Mesendoderm (in vitro differentiated cells): ENCODE data around the gene PSMB7.

Experiments used
- DNase-seq: peaks from one replicate; pipeline ENCODE4 v3.0.0; 2013
- H2AK5ac ChIP-seq: 2 replicates; pipeline ENCODE4 v1.6.1; 2013; ENCODE audit warnings: low read length, inconsistent platforms
- H2BK120ac ChIP-seq: 2 replicates; pipeline ENCODE4 v1.6.1; 2013; ENCODE audit warnings: low read depth, mild to moderate bottlenecking, low read length, moderate library complexity, mixed read lengths
- H2BK15ac ChIP-seq: replicated peaks from 2 replicates; pipeline ENCODE4 v1.6.1; 2013; ENCODE audit warnings: low read depth, mild to moderate bottlenecking, moderate library complexity
- H2BK5ac ChIP-seq: 2 replicates; pipeline ENCODE4 v1.6.1; 2013; ENCODE audit warnings: low read length, inconsistent platforms
- H3K18ac ChIP-seq: 2 replicates; pipeline ENCODE4 v1.6.1; 2013; ENCODE audit warnings: mild to moderate bottlenecking, low read length, mixed read lengths
- H3K23ac ChIP-seq: one replicate; pipeline ENCODE4 v1.6.1; 2013; ENCODE audit warnings: low read length
- H3K27ac ChIP-seq: 2 replicates; pipeline ENCODE4 v1.5.1; 2013; ENCODE audit warnings: low read depth, mild to moderate bottlenecking, inconsistent platforms, low read length, moderate library complexity
- H3K27me3 ChIP-seq: 2 replicates; pipeline ENCODE4 v1.6.1; 2013; ENCODE audit warnings: low read length, control low read depth, mild to moderate bottlenecking, inconsistent platforms; ENCODE audit not compliant: insufficient read depth, poor library complexity
- H3K36me3 ChIP-seq: 2 replicates; pipeline ENCODE4 v1.6.1; 2013; ENCODE audit warnings: low read length, inconsistent platforms; ENCODE audit not compliant: control insufficient read depth, insufficient read depth
- H3K4ac ChIP-seq: one replicate; pipeline ENCODE4 v1.6.1; 2013; ENCODE audit warnings: low read depth, mild to moderate bottlenecking, low read length, moderate library complexity
- H3K4me1 ChIP-seq: 2 replicates; pipeline ENCODE4 v1.6.1; 2013; ENCODE audit warnings: low read depth, low read length, inconsistent platforms; ENCODE audit not compliant: control insufficient read depth
- H3K4me2 ChIP-seq: 2 replicates; pipeline ENCODE4 v1.6.1; 2013; ENCODE audit warnings: low read length
- H3K4me3 ChIP-seq: 2 replicates; pipeline ENCODE4 v1.5.1; 2013; ENCODE audit warnings: mild to moderate bottlenecking, low read length
- H3K56ac ChIP-seq: one replicate; pipeline ENCODE4 v1.6.1; 2013; ENCODE audit warnings: low read length
- H3K79me1 ChIP-seq: 2 replicates; pipeline ENCODE4 v1.6.1; 2013; ENCODE audit warnings: low read length, inconsistent platforms
- H3K79me2 ChIP-seq: 2 replicates; pipeline ENCODE4 v1.6.1; 2013; ENCODE audit warnings: mild to moderate bottlenecking, low read length; ENCODE audit not compliant: control insufficient read depth, insufficient read depth
- H3K9ac ChIP-seq: 2 replicates; pipeline ENCODE4 v1.6.1; 2013; ENCODE audit warnings: low read length, inconsistent platforms
- H4K5ac ChIP-seq: one replicate; pipeline ENCODE4 v1.6.1; 2013; ENCODE audit warnings: low read length
- H4K8ac ChIP-seq: one replicate; pipeline ENCODE4 v1.6.1; 2013; ENCODE audit warnings: low read depth, mild to moderate bottlenecking, control low read depth, low read length, moderate library complexity
- WGBS: extraction: QIAGEN DNeasy Blood & Tissue Kit; methylation state at CpG from one replicate; pipeline ENCODE4 v1.1.7; 2013; ENCODE audit warnings: low lambda C conversion rate, missing lambda C conversion rate; ENCODE audit not compliant: insufficient coverage; ENCODE audit errors: extremely low coverage; 5-methylcytosine and 5-hydroxymethylcytosine counted together

Gene PSMB7

DNA sequence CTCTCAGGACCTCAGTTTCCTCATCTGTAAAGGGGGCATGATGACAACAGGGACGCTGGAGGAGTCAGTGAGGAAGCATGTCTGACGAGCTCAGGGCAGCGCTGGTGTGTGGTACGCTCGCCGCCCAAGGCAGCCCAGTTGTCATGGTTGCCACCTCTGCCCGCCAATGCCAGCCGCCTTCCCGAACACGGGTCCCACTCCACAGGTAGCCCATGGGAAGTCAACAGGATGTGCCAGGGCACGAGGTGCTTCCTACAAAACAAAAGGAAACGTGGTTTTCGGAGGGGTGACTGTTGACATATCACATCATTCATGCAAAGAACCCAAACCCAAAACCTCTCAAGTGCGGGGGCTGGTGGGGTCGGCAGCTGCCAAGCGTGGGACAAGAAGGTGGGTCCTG is 99.4 kb downstream of the PSMB7 start:
- no peak overlapping the region for H3K4ac ChIP-seq
- no peak overlapping the region for H3K4me3 ChIP-seq
- H3K9ac ChIP-seq: no peak overlapping the region
- H4K8ac ChIP-seq: no peak overlapping the region
- H3K4me1 ChIP-seq: no peaks in the 10 kb centered on the region
- no peaks in the 10 kb centered on the region for H3K27me3 ChIP-seq
- no peak overlapping the region for H2BK15ac ChIP-seq
- no CpG with 5 or more reads among the region's 16 CpGs for WGBS
- no peak overlapping the region for H3K4me2 ChIP-seq
- no peaks in the 10 kb centered on the region for H3K79me2 ChIP-seq
- no peak overlapping the region for H3K56ac ChIP-seq
- H3K18ac ChIP-seq: no peak overlapping the region
- DNase-seq: no peak
- no peaks in the 10 kb centered on the region for H3K36me3 ChIP-seq
- no peak overlapping the region for H2AK5ac ChIP-seq
- H3K23ac ChIP-seq: no peak overlapping the region
- no peak overlapping the region for H2BK120ac ChIP-seq
- no peak overlapping the region for H2BK5ac ChIP-seq
- H3K79me1 ChIP-seq: no peaks in the 10 kb centered on the region
- no peak overlapping the region for H4K5ac ChIP-seq
- no peak overlapping the region for H3K27ac ChIP-seq

DNA sequence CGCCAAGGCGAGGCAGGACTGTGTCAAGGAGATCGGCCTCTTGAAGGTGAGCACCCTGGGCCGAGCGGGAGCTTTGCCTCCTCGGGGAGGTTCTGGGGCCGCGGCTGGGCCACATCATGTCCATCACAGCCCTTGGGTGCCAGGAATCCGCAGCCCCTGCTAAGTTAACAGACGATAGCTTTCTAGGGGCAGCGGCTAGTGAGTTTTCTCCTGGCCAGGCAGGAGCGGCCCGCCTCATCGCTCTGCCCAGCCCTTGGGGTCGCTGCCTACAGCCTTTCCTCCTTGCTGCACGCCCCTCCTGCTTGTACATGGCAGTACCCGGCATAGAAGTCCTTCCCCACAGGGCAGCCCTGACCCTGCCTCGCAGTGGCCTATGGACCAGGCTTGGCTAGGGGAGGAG is 101.3 kb downstream of the PSMB7 start:
- Histone ChIP-seq H3K4ac (no peak overlapping the region), H3K36me3 (no peaks in the 10 kb centered on the region), H3K18ac (no peak overlapping the region), H3K23ac (no peak overlapping the region), H3K9ac (no peak overlapping the region), H2BK120ac (no peak overlapping the region), H4K5ac (no peak overlapping the region), H2AK5ac (no peak overlapping the region), H3K4me1 (no peaks in the 10 kb centered on the region), H2BK15ac (no peak overlapping the region), H3K56ac (no peak overlapping the region), H2BK5ac (no peak overlapping the region), H3K27me3 (no peaks in the 10 kb centered on the region), H3K4me3 (no peak overlapping the region), H3K4me2 (no peak overlapping the region), H3K79me1 (no peaks in the 10 kb centered on the region), H3K27ac (no peak overlapping the region), H4K8ac (no peak overlapping the region), H3K79me2 (no peaks in the 10 kb centered on the region)
- no CpG with 5 or more reads among the region's 18 CpGs for WGBS
- DNase-seq: no peak

- Histone ChIP-seq H2BK120ac (no peak overlapping the region), H2BK5ac (no peak overlapping the region), H3K36me3 (no peaks in the 10 kb centered on the region), H3K79me2 (no peaks in the 10 kb centered on the region), H3K56ac (no peak overlapping the region), H4K5ac (no peak overlapping the region), H3K27me3 (no peaks in the 10 kb centered on the region), H3K4me3 (no peak overlapping the region), H4K8ac (no peak overlapping the region), H3K4ac (no peak overlapping the region), H3K27ac (no peak overlapping the region), H3K79me1 (no peaks in the 10 kb centered on the region), H2AK5ac (no peak overlapping the region), H2BK15ac (no peak overlapping the region), H3K4me1 (no peaks in the 10 kb centered on the region), H3K4me2 (no peak overlapping the region), H3K9ac (no peak overlapping the region), H3K23ac (no peak overlapping the region), H3K18ac (no peak overlapping the region)
- no CpG with 5 or more reads among the region's 27 CpGs for WGBS
- no peak for DNase-seq
Measured at GRCh38 chr9:124312290-124313265, 102.7 kb downstream of the PSMB7 start.

- H3K79me1 ChIP-seq: no peaks in the 10 kb centered on the region
- H3K4me1 ChIP-seq: no peaks in the 10 kb centered on the region
- no peak overlapping the region for H3K23ac ChIP-seq
- no peaks in the 10 kb centered on the region for H3K36me3 ChIP-seq
- H3K4me2 ChIP-seq: no peak overlapping the region
- H3K4ac ChIP-seq: no peak overlapping the region
- no peak overlapping the region for H2BK15ac ChIP-seq
- H3K9ac ChIP-seq: no peak overlapping the region
- no peak overlapping the region for H3K4me3 ChIP-seq
- no peak for DNase-seq
- no peak overlapping the region for H3K27ac ChIP-seq
- no peaks in the 10 kb centered on the region for H3K79me2 ChIP-seq
- no peak overlapping the region for H3K18ac ChIP-seq
- no peak overlapping the region for H3K56ac ChIP-seq
- whole genome bisulfite sequencing: no CpG with 5 or more reads among the region's 5 CpGs
- no peak overlapping the region for H4K5ac ChIP-seq
- H3K27me3 ChIP-seq: no peaks in the 10 kb centered on the region
- H2AK5ac ChIP-seq: no peak overlapping the region
- H4K8ac ChIP-seq: no peak overlapping the region
- no peak overlapping the region for H2BK120ac ChIP-seq
- H2BK5ac ChIP-seq: no peak overlapping the region
Measured at GRCh38 chr9:124311283-124311682, 104.0 kb downstream of the PSMB7 start.

- no peak overlapping the region for H4K5ac ChIP-seq
- no peak overlapping the region for H2BK15ac ChIP-seq
- no peaks in the 10 kb centered on the region for H3K36me3 ChIP-seq
Measured at GRCh38 chr9:124309667-124310084, 105.6 kb downstream of the PSMB7 start.

More at GRCh38 chr9:124309667-124310084, 105.6 kb downstream of the PSMB7 start:
- Histone ChIP-seq H3K23ac (no peak overlapping the region), H3K27ac (peak overlapping the region; percentile 20), H2AK5ac (no peak overlapping the region), H3K79me1 (no peaks in the 10 kb centered on the region), H3K27me3 (no peaks in the 10 kb centered on the region), H2BK120ac (no peak overlapping the region), H3K9ac (no peak overlapping the region), H3K79me2 (no peaks in the 10 kb centered on the region), H3K4me3 (no peak overlapping the region), H3K18ac (no peak overlapping the region), H3K4me2 (no peak overlapping the region), H3K4me1 (no peaks in the 10 kb centered on the region), H2BK5ac (no peak overlapping the region), H3K56ac (no peak overlapping the region), H4K8ac (no peak overlapping the region), H3K4ac (no peak overlapping the region)
- no CpG with 5 or more reads among the region's 15 CpGs for WGBS
- peak; percentile 96 for DNase-seq
